T-helper 2 cell treated with Interferon-gamma antibody and Interleukin-4, amounts not matched to agents 100 ng/mL and 5 ng/mL, for 36 hours (primary cell): ENCODE results near the gene SMARCC1. TPM values are rescaled to one million over a fixed set of nuclear protein-coding genes. Genes with fewer than 3 reads are reported as not detected.

ENCODE experiments used
- intact Hi-C: fragments of 100-400 bp; cut with micrococcal nuclease; formaldehyde crosslinking; loops from one replicate; pipeline ENCODE4 v1.15.1; 2023
- total RNA-seq: library from RNA; stranded (reverse); gene quantifications from 2 replicates; pipeline ENCODE4 v1.2.3, GENCODE V29; 2022

Gene SMARCC1
- total RNA-seq, 1 donor from 2014 or later = 116 TPM

DNA sequence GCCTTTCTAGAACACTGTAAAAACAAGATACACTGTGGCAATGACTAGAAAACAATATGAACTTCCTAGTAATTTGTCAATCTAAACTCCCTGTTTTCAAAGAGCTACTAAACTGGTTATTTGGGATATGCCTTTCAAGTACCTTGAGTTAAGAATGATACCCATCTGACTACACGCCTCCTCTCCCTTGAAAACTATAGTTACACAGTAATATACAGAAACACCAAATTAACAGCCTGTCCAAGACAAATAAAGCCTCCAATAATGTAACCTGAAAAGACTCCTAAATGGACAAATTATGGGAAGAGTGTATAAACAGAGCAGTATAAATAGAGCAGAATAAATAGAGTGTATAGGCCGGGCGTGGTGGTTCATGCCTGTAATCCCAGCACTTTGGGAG is 70.1 kb downstream of the SMARCC1 start:
- intact Hi-C loops = no loop called here

DNA sequence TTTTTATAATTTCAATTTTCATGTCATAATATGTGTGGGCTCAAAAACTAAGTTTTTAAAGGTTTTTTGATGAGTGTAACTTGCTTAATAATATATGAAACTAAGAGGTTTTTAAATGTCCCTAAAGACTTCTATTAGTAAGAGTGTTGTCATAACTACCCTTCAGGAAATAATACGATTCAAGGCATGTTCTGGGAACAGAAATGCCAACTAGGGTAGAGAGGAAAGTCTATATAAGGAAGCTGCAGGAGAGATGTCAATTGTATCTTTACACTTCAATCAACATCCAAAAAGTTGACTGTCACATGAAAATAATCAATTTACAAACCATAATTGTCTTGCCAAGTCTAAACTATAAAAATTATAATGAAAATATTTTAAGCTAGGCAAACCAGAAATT is 76.3 kb downstream of the SMARCC1 start:
- intact Hi-C loops = no loop called here

DNA sequence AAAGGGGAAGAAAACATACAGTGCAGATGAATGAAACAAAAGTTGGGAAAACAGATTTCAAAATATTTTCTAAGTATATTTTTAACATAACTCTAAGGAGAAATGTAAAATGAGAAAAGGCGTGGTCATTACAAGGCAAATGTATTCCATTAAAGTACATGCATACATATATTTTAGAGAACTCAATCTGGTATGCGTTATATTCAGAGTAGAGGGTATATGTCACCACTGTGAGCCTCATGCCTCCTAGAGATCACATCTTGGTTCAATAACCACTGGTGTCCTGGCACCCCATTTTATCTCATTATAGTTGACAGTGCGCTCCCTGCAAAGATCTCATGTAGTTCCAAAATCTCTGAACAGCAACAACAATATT is 77.5 kb downstream of the SMARCC1 start:
- intact Hi-C loops = no loop called here

DNA sequence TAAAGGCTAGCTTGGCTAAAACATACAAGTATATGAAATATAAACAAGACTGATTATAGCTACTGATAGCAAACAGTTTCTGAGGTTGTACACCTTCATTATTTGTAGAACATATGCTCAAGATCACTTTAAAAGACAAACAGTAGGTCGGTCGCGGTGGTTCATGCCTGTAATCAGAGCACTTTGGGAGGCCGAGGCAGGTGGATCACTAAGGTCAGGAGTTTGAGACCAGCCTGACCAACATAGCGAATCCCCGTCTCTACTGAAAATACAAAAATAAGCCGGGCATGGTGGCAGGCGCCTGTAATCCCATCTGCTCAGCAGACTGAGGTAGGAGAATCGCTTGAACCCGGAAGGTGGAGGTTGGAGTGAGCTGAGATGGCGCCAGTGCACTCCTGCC is 80.3 kb downstream of the SMARCC1 start:
- intact Hi-C loops = no loop called here

DNA sequence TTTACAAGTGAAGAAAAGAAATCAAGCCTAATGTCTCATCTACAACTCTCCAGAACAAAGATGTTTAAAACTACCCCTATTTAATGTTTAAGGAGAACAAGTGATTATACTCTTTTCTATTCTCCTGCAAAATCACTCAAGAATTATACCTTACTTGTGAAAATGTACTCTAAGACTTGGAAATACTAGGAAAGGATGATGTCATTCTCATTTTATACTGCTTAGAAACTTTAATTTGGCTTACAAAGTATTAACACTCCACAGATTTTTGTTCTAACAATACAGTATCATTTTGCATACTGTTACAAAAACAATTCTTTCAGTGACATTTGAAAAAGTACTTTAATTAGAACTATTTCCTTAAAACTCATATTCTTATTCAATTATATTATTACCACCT is 89.5 kb downstream of the SMARCC1 start:
- intact Hi-C loops = no loop called here

DNA sequence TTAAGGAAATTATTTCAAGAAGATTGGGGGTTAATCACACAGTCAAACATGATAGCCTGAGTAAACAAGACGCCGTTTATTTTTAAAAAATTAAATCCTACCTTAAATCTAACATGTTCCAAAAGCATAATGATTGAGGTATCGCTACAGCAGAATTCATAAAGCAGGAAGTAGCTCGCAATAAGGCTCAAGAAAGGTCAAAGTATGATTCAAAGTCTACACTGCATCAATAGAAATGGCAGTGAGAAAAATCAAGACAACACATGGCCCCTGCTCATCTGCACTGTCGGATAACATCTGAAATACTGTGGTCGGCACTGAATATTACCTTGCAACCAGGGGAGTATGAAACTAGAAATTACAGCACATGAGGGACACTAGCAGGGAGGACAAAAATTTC is 93.2 kb downstream of the SMARCC1 start:
- intact Hi-C loops = no loop called here

DNA sequence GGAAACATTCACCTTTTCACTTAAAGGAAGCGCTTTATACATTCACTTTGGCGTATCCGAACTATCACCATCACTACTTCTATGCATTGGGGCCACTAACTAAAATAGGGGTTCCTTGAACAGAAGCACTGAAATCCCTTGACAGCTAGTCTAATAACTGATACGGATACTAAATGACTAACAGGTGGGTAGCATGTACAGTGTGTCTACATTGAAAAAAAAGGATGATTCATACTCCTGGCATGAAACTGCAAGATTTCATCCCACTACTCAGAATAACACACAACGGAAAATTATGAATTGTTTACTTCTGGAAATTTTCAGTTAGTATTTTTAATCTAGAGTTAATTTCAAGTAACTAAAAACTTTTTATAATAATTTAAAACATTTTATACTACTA is 96.7 kb downstream of the SMARCC1 start:
- intact Hi-C loops = no loop called here

DNA sequence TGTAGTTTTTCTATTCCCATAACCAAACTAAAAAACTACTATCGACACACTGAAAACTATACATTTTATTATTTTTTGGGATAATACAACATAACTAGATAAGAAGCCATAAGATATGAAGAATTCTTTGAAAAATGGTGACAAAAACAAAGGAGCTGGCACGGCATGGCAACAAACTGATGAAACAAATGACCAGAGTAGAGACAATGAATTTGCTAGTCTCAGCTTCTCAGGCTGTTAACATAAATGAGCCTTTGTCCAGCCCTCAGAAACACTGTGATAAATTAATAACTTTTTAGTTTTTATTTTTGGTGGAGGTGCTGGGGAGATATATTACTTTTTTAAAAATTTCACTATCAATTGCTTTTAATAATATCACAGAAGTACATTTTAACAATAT is 100.7 kb downstream of the SMARCC1 start:
- intact Hi-C loops = no loop called here

DNA sequence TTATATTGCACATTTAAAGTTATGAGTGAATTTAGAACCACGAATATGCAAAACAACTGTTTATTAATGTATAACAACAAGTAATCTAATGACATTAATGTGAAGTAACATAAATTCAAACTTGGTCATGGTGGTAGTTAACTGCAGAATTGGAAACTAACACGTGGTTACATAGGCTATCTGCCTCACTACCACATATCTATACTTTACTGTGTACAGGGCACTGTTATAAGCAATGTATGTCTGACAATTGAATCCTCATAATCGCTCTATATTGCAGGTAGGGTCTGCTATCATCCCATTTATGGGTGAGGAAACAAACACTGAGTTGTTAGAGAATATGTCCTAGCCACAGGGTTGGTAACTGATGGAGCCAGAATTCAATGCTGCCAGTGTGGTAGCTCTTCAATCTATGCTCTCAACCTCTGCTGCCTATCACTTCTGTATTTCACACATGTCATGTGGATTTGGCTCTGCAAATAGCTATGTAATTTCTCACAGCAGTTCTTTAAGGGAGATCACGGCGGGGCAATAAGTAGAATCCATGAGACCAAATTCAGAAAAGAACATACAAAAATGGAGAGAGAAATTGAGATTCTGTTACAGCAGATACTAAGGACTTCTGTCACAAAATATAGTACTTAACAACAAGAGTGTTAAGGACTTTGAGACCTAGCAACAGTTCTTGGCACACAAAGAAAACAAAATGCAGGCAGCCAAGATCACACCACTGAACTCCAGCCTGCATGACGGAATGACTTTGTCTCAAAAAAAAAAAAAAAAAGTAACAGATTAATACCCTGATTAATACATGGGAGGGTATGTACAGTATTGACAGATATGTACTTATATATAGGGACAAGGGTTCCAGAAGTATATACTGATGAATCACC is 103.0 kb downstream of the SMARCC1 start:
- intact Hi-C loops = no loop called here

DNA sequence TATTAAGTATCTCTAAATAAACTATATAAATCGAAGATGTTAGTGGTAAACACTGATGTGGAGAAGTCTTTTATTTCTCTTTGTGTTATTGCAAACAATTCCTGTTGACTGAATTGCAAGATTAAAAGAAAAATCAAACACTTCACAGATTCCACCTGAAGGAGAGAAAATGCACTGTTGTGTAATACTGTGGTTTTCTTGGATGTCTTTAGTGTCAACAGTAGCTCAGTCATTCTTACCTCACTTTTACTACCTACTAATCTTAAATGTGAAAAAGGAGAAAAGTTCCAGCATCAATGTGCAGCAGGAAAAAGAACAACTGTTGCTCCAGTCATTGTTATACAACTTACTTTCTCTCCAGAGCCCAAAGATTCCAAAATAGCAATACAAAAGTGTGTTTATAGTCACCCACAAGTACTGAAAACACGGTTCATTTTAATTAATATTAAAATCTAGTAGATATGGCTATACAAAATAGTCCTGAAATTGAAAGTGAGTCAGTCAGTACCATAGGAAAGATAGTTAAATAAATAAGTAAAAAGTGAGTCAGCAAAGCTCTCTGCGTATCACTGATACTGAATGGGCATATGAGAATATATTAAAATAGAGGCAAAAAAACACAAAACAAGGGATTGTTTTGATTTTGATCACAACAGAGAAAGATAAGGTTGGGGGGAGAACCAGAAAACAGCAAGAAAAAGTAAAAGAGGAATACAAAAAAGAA is 112.5 kb downstream of the SMARCC1 start:
- intact Hi-C loops = loop anchor here (10.0 kb wide), 1 partner anchor 144 kb away; no protein-coding TSS in a partner anchor

DNA sequence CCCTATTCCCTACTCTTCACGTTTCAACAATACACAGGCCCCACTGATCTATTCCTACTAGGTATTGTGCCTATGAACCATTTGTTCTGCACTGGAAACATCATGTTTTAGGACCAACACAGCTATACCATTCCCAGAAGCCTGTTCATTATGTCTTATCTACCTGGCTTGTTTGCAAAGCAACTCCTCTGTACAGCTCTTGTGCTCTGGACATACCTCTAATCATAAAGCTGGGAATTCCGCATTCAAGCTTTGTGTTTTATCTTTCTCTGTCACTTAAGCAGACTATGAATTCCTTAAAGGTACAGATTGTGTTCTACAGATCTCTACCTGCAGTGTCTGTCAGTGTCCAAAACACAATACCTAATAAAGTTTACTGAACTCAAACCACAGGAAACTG is 115.6 kb downstream of the SMARCC1 start:
- intact Hi-C loops = loop anchor here (10.0 kb wide), 1 partner anchor 141 kb away; no protein-coding TSS in a partner anchor

DNA sequence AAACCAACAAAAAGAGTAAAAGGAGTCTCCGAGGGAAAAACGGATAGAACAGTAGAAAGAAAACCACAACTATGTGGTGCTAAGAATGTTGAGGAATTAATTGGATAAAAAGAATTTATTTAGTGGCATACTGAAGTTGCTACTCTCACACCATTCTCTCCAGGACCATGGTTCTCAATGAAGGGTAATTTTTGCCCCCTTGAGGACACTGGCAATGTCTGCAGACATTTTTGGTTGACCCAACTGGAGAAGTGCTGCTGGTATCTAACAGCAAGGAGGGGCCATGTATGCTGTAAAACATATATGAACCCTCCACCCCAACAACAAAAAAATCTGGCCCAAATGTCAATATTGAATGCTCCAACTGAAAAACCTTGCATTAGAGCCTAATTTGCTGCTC is 117.2 kb downstream of the SMARCC1 start:
- intact Hi-C loops = loop anchor here (10.0 kb wide), 1 partner anchor 140 kb away; no protein-coding TSS in a partner anchor

DNA sequence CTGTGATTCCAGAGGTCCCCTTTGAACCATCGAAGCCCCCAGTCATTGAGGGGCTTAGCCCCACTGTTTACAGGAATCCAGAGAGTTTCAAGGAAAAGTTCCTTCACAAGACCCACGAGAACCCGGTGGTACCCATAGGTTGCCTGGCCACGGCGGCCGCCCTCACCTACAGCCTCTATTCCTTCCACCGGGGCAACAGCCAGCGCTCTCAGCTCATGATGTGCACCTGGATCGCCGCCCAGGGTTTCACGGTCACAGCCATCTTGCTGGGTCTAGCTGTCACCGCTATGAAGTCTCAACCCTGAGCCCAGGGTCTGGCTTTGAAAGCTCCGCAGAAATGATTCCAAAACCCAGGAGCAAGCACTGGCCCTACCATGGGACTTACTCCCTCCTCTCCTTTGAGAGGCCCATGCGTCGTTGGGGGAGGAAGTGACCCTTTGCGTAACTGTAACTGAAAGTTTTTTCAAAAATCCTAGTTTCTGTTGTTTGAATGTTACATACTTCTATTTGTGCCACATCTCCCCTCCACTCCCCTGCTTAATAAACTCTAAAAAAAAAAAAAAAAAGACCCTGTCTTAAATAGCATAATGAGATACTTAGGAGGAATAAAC is 118.0 kb downstream of the SMARCC1 start:
- intact Hi-C loops = loop anchor here (10.0 kb wide), 1 partner anchor 139 kb away; no protein-coding TSS in a partner anchor

DNA sequence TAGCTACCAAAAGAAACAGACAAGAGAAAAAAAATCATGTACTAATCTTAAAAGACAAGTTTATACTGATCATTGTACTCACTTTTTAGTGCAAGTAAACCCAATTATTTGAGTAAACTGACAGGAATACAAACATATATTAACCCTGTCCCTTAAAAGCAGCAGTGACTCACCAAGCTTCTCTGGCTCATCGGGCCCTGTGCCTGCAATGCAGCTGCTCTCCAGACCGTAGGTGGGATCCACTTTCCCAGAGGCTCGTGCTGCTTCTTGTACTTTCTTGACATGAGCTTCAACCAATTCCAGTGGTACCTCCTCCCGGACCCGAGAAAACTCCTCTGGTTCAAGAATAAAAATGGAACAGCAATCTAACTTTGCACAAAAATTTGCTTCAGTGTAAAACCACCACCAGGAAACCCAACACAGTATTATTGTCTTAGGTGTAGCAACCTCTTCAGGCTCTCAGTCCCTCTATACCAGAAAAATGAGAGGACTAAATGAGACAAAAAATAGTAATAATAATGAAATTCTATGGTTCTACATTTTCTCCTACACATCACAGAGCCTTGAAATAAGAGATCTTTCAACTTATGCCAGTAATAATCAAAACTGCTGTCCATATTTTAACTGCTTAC is 120.5 kb downstream of the SMARCC1 start:
- intact Hi-C loops = loop anchor here (10.0 kb wide), 1 partner anchor 136 kb away; no protein-coding TSS in a partner anchor

DNA sequence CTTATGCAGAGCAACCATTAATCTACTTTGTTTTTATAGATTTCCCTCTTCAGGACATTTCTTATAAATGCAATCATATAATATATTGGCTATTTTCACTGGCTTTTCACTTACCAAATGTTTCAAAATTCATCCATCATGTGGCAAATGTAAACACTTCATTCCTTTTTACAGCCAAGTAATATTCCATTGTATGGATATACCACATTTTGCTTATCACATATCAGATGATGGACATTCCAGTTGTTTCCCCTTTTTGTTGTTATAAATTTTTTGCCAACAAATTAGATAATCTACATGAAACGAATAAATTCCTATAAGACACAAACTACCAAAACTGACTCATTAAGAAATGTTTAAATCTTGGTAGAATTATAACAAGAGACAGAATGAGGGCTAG is 123.2 kb downstream of the SMARCC1 start:
- intact Hi-C loops = no loop called here

DNA sequence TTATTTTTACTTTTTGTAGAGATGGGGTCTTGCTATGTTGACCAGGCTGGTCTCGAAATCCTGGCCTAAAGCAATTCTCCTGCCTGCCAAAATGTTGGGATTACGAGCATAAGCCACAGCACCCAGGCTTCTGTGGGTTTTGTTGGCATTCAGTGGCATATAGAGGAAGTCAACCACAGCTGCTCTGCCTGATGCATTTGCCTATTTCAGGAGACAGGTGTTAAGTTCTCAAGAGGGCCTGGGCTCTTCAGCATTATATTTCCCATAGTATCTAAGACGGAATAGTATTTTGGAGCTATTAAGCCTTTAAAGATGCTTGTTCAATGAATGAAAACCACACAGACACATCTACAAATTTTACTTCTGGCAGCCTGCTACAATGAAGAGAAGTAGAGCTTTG is 129.6 kb downstream of the SMARCC1 start:
- intact Hi-C loops = no loop called here

DNA sequence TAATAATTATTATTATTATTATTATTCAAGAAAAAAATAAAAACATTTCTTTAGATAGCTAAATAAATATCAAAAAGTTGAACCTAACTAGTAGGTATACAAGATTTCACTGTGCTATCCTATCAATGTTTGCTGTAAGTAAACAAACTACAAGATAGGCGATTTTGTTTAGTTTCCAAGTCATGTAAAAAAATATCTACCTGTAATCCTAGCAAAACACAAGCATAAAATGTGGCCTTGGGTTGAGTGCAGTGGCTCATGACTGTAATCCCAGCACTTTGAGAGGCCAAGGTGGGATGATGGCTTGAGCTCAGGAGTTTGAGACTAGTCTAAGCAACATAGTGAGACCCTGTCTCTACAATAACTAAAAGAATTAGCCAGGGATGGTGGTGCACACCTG is 131.4 kb downstream of the SMARCC1 start:
- intact Hi-C loops = no loop called here

DNA sequence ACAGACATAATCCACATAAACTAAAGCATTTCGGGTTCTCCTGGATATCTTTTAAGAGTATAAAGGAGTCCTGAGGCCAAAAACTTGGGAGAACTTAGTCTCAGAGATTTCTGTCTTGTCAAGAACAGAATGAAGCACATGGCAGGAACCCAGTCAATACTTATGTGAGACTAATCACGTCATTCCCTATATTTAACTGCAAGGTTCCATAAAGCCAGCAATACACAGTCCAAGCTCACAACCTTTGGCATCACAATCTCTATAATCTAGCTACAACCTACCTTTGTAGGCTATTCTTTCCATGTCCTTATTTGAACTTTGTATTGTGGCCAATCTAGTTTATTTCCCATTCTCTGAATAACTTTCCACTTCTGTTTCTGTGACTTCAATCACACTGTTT is 134.1 kb downstream of the SMARCC1 start:
- intact Hi-C loops = no loop called here

DNA sequence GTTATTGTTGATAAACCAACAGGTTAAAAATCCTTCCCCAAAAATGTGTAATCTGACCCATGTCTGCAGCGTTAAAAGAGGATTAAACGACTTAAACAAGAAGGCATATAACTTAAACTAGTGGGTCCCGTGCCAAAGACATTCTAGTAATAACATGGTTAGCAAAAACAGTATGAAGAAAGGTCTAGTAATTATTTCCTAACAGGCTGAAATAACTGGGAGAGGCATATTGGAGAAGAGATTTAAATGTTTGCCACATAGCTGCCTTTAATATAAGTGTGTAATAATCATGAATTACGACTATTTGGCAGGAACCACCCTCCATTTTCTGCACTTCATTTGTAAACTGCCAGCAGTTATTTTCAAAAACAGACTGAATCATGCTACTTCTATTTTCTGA is 135.3 kb downstream of the SMARCC1 start:
- intact Hi-C loops = no loop called here

DNA sequence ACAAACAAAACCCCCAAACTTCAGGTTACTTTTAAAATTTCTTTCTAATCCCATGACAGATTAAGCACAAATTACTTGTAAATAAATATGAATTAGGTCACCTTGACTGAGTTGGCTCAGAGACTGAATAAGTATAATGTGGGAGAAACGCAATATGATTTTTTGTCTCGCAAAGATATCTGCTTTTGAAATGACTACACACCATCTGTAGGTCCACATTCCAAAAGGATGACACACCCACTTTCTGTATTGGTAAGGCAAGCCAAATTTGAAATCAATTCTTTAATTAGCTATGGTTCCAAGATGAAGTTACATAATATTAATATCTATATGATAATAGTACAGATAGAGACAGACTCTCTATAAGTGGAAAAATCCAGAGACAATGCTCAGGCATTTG is 136.1 kb downstream of the SMARCC1 start:
- intact Hi-C loops = no loop called here

DNA sequence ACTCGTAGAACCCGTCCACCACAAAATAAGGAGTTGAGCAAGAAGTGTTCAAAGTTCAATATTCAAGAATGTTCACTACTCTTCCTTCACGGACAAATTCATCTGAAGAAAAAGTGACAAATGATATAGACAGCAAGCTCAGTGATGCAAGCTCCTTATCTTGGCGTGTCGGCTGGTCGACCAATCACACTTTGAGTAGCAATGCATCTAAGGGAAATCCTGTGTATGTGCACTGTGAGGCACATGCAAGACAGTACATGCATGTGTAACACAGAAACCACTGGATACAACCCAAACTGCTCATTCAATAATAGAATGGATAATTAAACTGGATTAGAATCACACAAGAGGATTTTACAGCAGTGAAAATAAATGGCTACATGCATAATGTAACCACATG is 138.6 kb downstream of the SMARCC1 start:
- intact Hi-C loops = no loop called here

DNA sequence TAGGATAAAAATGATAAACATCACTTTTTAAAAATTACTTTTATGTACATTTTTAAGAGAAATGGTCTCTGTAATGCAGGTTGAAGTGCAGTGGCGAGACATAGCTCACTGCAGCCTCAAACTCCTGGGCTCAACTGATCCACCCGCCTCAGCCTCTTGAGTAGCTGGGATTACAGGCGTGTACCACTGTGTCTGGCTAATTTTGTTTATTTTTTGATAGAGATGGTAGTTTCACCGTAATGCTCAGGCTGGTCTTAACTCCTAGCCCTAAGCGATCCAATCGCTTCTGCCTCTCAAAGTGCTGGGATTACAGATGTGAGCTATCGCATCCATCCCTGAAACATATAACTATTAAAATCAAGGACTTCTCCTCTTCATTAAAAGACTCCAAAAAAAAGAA is 140.0 kb downstream of the SMARCC1 start:
- intact Hi-C loops = no loop called here
